Sigmoid colon (tissue), 7 donors: ENCODE results near the gene ATXN1. TPM values are rescaled to one million over a fixed set of nuclear protein-coding genes. Genes with fewer than 3 reads are reported as not detected.

Source experiments
- DNase-seq: peaks from one replicate; pipeline ENCODE4 v3.0.0-alpha.2; 2019
- H3K27ac ChIP-seq, 4 donors: fragments of 200-600 bp; sonication (generic); one replicate each; pipeline ENCODE4 v1.5.1; 2016 to 2019; ENCODE audit warnings: mild to moderate bottlenecking in 1 of 4
- H3K27me3 ChIP-seq, 3 donors: fragments of 200-600 bp; sonication (generic); one replicate each; pipeline ENCODE4 v1.5.1; 2019; ENCODE audit warnings: mild to moderate bottlenecking in 1 of 3
- H3K36me3 ChIP-seq, 4 donors: fragments of 200-600 bp; sonication (generic); one replicate each; pipeline ENCODE4 v1.5.1; 2016 to 2019
- H3K4me1 ChIP-seq, 4 donors: fragments of 200-600 bp; sonication (generic); one replicate each; pipeline ENCODE4 v1.5.1; 2017 to 2019
- H3K4me3 ChIP-seq, 4 donors: fragments of 200-600 bp; sonication (generic); one replicate each; pipeline ENCODE4 v1.5.1; 2017 to 2019; ENCODE audit warnings: mild to moderate bottlenecking in 2 of 4, moderate library complexity in 1 of 4
- H3K9me3 ChIP-seq, 4 donors: fragments of 200-600 bp in 3 of 4; sonication (generic) in 3 of 4; one replicate each; pipeline versions ENCODE4 v1.5.1 to v1.6.1; 2013 to 2019
- CTCF ChIP-seq, 4 experiments: fragments of 450-650 bp in 3 of 4; fragments of 200-600 bp in 1 of 4; IDR thresholded peaks; one replicate each; pipeline ENCODE4 v1.5.1; 2016 to 2019; ENCODE audit warnings: antibody characterized with exemption in 4 of 4, mild to moderate bottlenecking in 3 of 4, moderate library complexity in 2 of 4
- EP300 ChIP-seq, 4 donors: sonication (generic); formaldehyde crosslinking; IDR thresholded peaks; one replicate each; pipeline ENCODE4 v1.6.1; 2017; ENCODE audit warnings: antibody characterized with exemption in 4 of 4
- POLR2A ChIP-seq, 2 donors: fragments of 450-650 bp; IDR thresholded peaks; one replicate each; pipeline ENCODE4 v1.6.1; 2016; ENCODE audit warnings: antibody characterized with exemption in 2 of 2, mild to moderate bottlenecking in 2 of 2, moderate library complexity in 2 of 2
- POLR2AphosphoS5 ChIP-seq, 4 donors: sonication (generic); formaldehyde crosslinking; IDR thresholded peaks; one replicate each; pipeline ENCODE4 v1.6.1; 2017; ENCODE audit warnings: antibody characterized with exemption in 4 of 4
- WGBS, 2 donors: extraction: QIAGEN DNeasy Blood & Tissue Kit; methylation state at CpG; one replicate each; pipeline ENCODE4 v1.1.7; 2013; 5-methylcytosine and 5-hydroxymethylcytosine counted together
- intact Hi-C: fragments of 100-400 bp; cut with DNase I; formaldehyde crosslinking; loops from one replicate; pipeline ENCODE4 v1.15.1; 2023
- polyA plus RNA-seq, 3 donors: library from polyadenylated mRNA; stranded (reverse); fragments of 200-250 nt; gene quantifications; one replicate each; pipeline ENCODE4 v1.2.3, GENCODE V29; 2013
- total RNA-seq, 4 donors: library from RNA; depleted of rRNA; stranded (reverse); fragments of >200 nt; gene quantifications; one replicate each; pipeline ENCODE4 v1.1.0, GENCODE V29; 2016
- donor health status: healthy with polysubstance abuse.
- donor health status: Bipolar disorder and iron deficiency.
- donor health status: healthy.

ATXN1 gene
- total and polyA plus RNA-seq, 7 donors = 4.8 to 95.3 (median 37.7) TPM

- no peak for TF ChIP-seq POLR2AphosphoS5 (IDR thresholded peaks at IDR 0.05)
- TF ChIP-seq EP300 (IDR thresholded peaks at IDR 0.05) = no peak
- TF ChIP-seq CTCF (IDR thresholded peaks at IDR 0.05) = no peak
- TF ChIP-seq POLR2A (IDR thresholded peaks at IDR 0.05) = no peak
- H3K36me3 ChIP-seq = no peaks in the 10 kb centered on the region
- H3K4me1 ChIP-seq = peaks cover 0 to 24% (median 18%) of the 10 kb centered on the region in 4 donors
- no peak overlapping the region for H3K4me3 ChIP-seq
- no peak overlapping the region for H3K27ac ChIP-seq
- H3K27me3 ChIP-seq = no peaks in the 10 kb centered on the region
- WGBS, 2 donors = 82 to 93% methylated on average over 3 of the region's 3 CpGs
- intact Hi-C loops = no loop called here
- no peak for DNase-seq
- no peaks in the 10 kb centered on the region for H3K9me3 ChIP-seq
These were observed 286.3 kb downstream of the ATXN1 start for GRCh38 chr6:16474772-16475493.

GRCh38 chr6:16473908-16474771, 287.1 kb downstream of the ATXN1 start:
- 73 to 81% methylated on average over 1 of the region's 1 CpG for WGBS, 2 donors
- H3K36me3 ChIP-seq = no peaks in the 10 kb centered on the region
- peaks cover 0 to 24% (median 18%) of the 10 kb centered on the region in 4 donors for H3K4me1 ChIP-seq
- TF ChIP-seq CTCF (IDR thresholded peaks at IDR 0.05) (no peak), POLR2AphosphoS5 (IDR thresholded peaks at IDR 0.05) (no peak), POLR2A (IDR thresholded peaks at IDR 0.05) (no peak), EP300 (IDR thresholded peaks at IDR 0.05) (no peak)
- no peak overlapping the region for H3K4me3 ChIP-seq
- intact Hi-C loops = no loop called here
- H3K27ac ChIP-seq = no peak overlapping the region
- H3K9me3 ChIP-seq = no peaks in the 10 kb centered on the region
- DNase-seq = no peak
- H3K27me3 ChIP-seq = no peaks in the 10 kb centered on the region

- no peak overlapping the region for H3K4me3 ChIP-seq
- intact Hi-C loops = no loop called here
- H3K27ac ChIP-seq = no peak overlapping the region
- H3K27me3 ChIP-seq = no peaks in the 10 kb centered on the region
- no peaks in the 10 kb centered on the region for H3K36me3 ChIP-seq
- no peaks in the 10 kb centered on the region for H3K9me3 ChIP-seq
- peaks cover 0 to 24% (median 18%) of the 10 kb centered on the region in 4 donors for H3K4me1 ChIP-seq
- no peak for DNase-seq
- TF ChIP-seq POLR2AphosphoS5 (IDR thresholded peaks at IDR 0.05) (no peak), POLR2A (IDR thresholded peaks at IDR 0.05) (no peak), EP300 (IDR thresholded peaks at IDR 0.05) (no peak), CTCF (IDR thresholded peaks at IDR 0.05) (no peak)
- WGBS, 2 donors = 83 to 90% methylated on average over 10 of the region's 10 CpGs
These were observed 287.9 kb downstream of the ATXN1 start for GRCh38 chr6:16473184-16473907.

- no peak for TF ChIP-seq POLR2AphosphoS5 (IDR thresholded peaks at IDR 0.05)
- no peak for TF ChIP-seq POLR2A (IDR thresholded peaks at IDR 0.05)
- TF ChIP-seq EP300 (IDR thresholded peaks at IDR 0.05) = no peak
- TF ChIP-seq CTCF (IDR thresholded peaks at IDR 0.05) = no peak
- Histone ChIP-seq H3K9me3 (no peaks in the 10 kb centered on the region), H3K27ac (no peak overlapping the region), H3K4me3 (no peak overlapping the region), H3K27me3 (no peaks in the 10 kb centered on the region), H3K4me1 (peaks cover 0 to 24% (median 18%) of the 10 kb centered on the region in 4 donors), H3K36me3 (no peaks in the 10 kb centered on the region)
- intact Hi-C loops = no loop called here
- 81 to 82% methylated on average over 3 of the region's 3 CpGs for WGBS, 2 donors
- DNase-seq = no peak
These were observed 288.8 kb downstream of the ATXN1 start for GRCh38 chr6:16472349-16473069.
